DOHH2 (cell line): Measurements from ENCODE around the gene OR2L3.

Source experiments
- H3F3A ChIP-seq: fragments of 200-600 bp; sonication (generic), shearing (Covaris generic); 2 replicates; pipeline ENCODE4 v1.6.0; 2016; ENCODE audit warnings: antibody characterized with exemption, mild to moderate bottlenecking; ENCODE audit not compliant: control insufficient read depth, insufficient read depth
- H3K27ac ChIP-seq: fragments of 200-600 bp; sonication (generic); 2 replicates; pipeline ENCODE4 v1.5.1; 2014; ENCODE audit warnings: low read depth, mild to moderate bottlenecking, low read length, moderate library complexity
- H3K27me3 ChIP-seq: fragments of 200-600 bp; sonication (generic); 2 replicates; pipeline ENCODE4 v1.6.1; 2014; ENCODE audit warnings: mild to moderate bottlenecking, low read length, mixed read lengths; ENCODE audit not compliant: control insufficient read depth
- H3K36me3 ChIP-seq: fragments of 200-600 bp; sonication (generic); 2 replicates; pipeline ENCODE4 v1.6.1; 2014; ENCODE audit warnings: mild to moderate bottlenecking, low read length, moderate library complexity, mixed read lengths; ENCODE audit not compliant: control insufficient read depth
- H3K4me1 ChIP-seq: fragments of 200-600 bp; sonication (generic); 2 replicates; pipeline ENCODE4 v1.6.1; 2014; ENCODE audit warnings: mild to moderate bottlenecking, low read length, mixed read lengths; ENCODE audit not compliant: control insufficient read depth
- H3K4me2 ChIP-seq: fragments of 200-600 bp; sonication (generic); 2 replicates; pipeline ENCODE4 v1.6.0; 2014; ENCODE audit warnings: mild to moderate bottlenecking, low read length, moderate library complexity
- H3K4me3 ChIP-seq: fragments of 200-600 bp; sonication (generic); 2 replicates; pipeline ENCODE4 v1.5.1; 2014; ENCODE audit warnings: mild to moderate bottlenecking, low read length, mixed read lengths
- H3K79me2 ChIP-seq: fragments of 200-600 bp; sonication (generic); 2 replicates; pipeline ENCODE4 v1.6.1; 2014; ENCODE audit warnings: mild to moderate bottlenecking, low read length, mixed read lengths; ENCODE audit not compliant: control insufficient read depth
- H3K9me2 ChIP-seq: fragments of 200-600 bp; sonication (generic); replicated peaks from 2 replicates; pipeline ENCODE4 v1.6.1; 2014; ENCODE audit warnings: mild to moderate bottlenecking, low read length, mixed read lengths; ENCODE audit not compliant: control insufficient read depth
- H3K9me3 ChIP-seq: fragments of 200-600 bp; sonication (generic); 2 replicates; pipeline ENCODE4 v1.6.1; 2014; ENCODE audit warnings: antibody characterized with exemption, low read length, mixed read lengths; ENCODE audit not compliant: control insufficient read depth, insufficient read depth
- H4K20me1 ChIP-seq: fragments of 200-600 bp; sonication (generic); 2 replicates; pipeline ENCODE4 v1.6.0; 2014; ENCODE audit warnings: low read depth, mild to moderate bottlenecking, antibody characterized with exemption, low read length, moderate library complexity; ENCODE audit not compliant: control insufficient read depth, insufficient read depth
- CTCF ChIP-seq: fragments of 200-600 bp; sonication (generic); IDR thresholded peaks from one replicate; pipeline ENCODE4 v1.5.1; 2014; ENCODE audit warnings: antibody characterized with exemption, mild to moderate bottlenecking, low read depth, low read length; ENCODE audit not compliant: poor library complexity, severe bottlenecking
- EZH2phosphoT487 ChIP-seq: fragments of 200-600 bp; sonication (generic); IDR thresholded peaks from 2 replicates; pipeline ENCODE4 v1.6.1; 2017; ENCODE audit warnings: borderline replicate concordance, mild to moderate bottlenecking, antibody characterized with exemption, low read length, moderate library complexity, mixed read lengths

Gene OR2L3

GRCh38 chr1:248047008-248047407, 372 bp downstream of the OR2L3 start:
- Histone ChIP-seq H3K79me2 (no peaks in the 10 kb centered on the region), H3K27ac (no peak overlapping the region), H4K20me1 (no peaks in the 10 kb centered on the region), H3K27me3 (no peaks in the 10 kb centered on the region), H3K4me1 (no peaks in the 10 kb centered on the region), H3K9me3 (no peaks in the 10 kb centered on the region), H3K4me3 (no peak overlapping the region), H3K9me2 (no peaks in the 10 kb centered on the region; the same call in 1 of the 2 replicates), H3F3A (no peaks in the 10 kb centered on the region), H3K4me2 (no peak overlapping the region), H3K36me3 (no peaks in the 10 kb centered on the region)
- no peak for TF ChIP-seq EZH2phosphoT487
- peak; percentile 15 for TF ChIP-seq CTCF

GRCh38 chr1:248054671-248055070, 8.0 kb downstream of the OR2L3 start:
- Histone ChIP-seq H3K9me3 (no peaks in the 10 kb centered on the region), H4K20me1 (no peaks in the 10 kb centered on the region), H3K4me3 (no peak overlapping the region), H3K27ac (no peak overlapping the region), H3K79me2 (no peaks in the 10 kb centered on the region), H3K36me3 (no peaks in the 10 kb centered on the region), H3K9me2 (no peaks in the 10 kb centered on the region), H3K4me2 (no peak overlapping the region), H3K27me3 (no peaks in the 10 kb centered on the region), H3K4me1 (no peaks in the 10 kb centered on the region), H3F3A (no peaks in the 10 kb centered on the region)
- no peak for TF ChIP-seq EZH2phosphoT487
- TF ChIP-seq CTCF, result no peak

- no peaks in the 10 kb centered on the region for H3K9me3 ChIP-seq
Observed at GRCh38 chr1:248055261-248055660, 8.6 kb downstream of the OR2L3 start.

More at GRCh38 chr1:248055261-248055660, 8.6 kb downstream of the OR2L3 start:
- no peaks in the 10 kb centered on the region for H3K27me3 ChIP-seq
- no peaks in the 10 kb centered on the region for H4K20me1 ChIP-seq
- H3F3A ChIP-seq, result no peaks in the 10 kb centered on the region
- H3K4me1 ChIP-seq, result no peaks in the 10 kb centered on the region
- TF ChIP-seq EZH2phosphoT487 (no peak), CTCF (no peak)
- no peaks in the 10 kb centered on the region for H3K79me2 ChIP-seq
- H3K4me2 ChIP-seq, result no peak overlapping the region
- no peaks in the 10 kb centered on the region for H3K9me2 ChIP-seq
- H3K36me3 ChIP-seq, result no peaks in the 10 kb centered on the region
- no peak overlapping the region for H3K27ac ChIP-seq
- H3K4me3 ChIP-seq, result no peak overlapping the region
